DND-41 (cell line): ENCODE measurements around the gene HYAL4.
A peak's percentile ranks its signal among the peaks of the same experiment; 100 is the strongest.

Source experiments
- ATAC-seq: fragments of 200-7000 bp; cut with Tn5 transposase; 3 replicates; pipeline ENCODE4 v1.9.1; 2021; ENCODE audit warnings: low read depth; ENCODE audit not compliant: insufficient read depth
- DNase-seq: peaks from one replicate; pipeline ENCODE4 v3.0.0-alpha.2; 2020
- H2AFZ ChIP-seq: 2 replicates; pipeline ENCODE4 v1.6.0; 2012; ENCODE audit warnings: low read depth, low read length
- H3K27ac ChIP-seq: 2 replicates; pipeline ENCODE4 v1.5.1; 2012; ENCODE audit warnings: low read length, inconsistent platforms
- H3K27me3 ChIP-seq: fragments of 200-600 bp; sonication (generic); 2 replicates; pipeline ENCODE4 v1.6.0; 2012; ENCODE audit warnings: low read length, mild to moderate bottlenecking, inconsistent platforms; ENCODE audit not compliant: insufficient read depth, poor library complexity
- H3K36me3 ChIP-seq: 2 replicates; pipeline ENCODE4 v1.5.1; 2012; ENCODE audit warnings: low read length, inconsistent platforms; ENCODE audit not compliant: insufficient read depth
- H3K4me1 ChIP-seq: 2 replicates; pipeline ENCODE4 v1.5.1; 2012; ENCODE audit warnings: mild to moderate bottlenecking, low read length; ENCODE audit not compliant: insufficient read depth
- H3K4me2 ChIP-seq: 2 replicates; pipeline ENCODE4 v1.6.0; 2012; ENCODE audit warnings: mild to moderate bottlenecking, moderate library complexity, low read length, inconsistent platforms; ENCODE audit not compliant: insufficient read depth
- H3K4me3 ChIP-seq, 2 experiments: fragments of 200-600 bp in 1 of 2; shearing (Covaris generic) in 1 of 2; 2 replicates each; pipeline ENCODE4 v1.5.1; 2012 to 2016; ENCODE audit warnings: inconsistent platforms in 2 of 2, low read length in 2 of 2, mild to moderate bottlenecking in 2 of 2, low read depth in 1 of 2, moderate library complexity in 1 of 2
- H3K79me2 ChIP-seq: 2 replicates; pipeline ENCODE4 v1.6.0; 2012; ENCODE audit warnings: low read length, inconsistent platforms; ENCODE audit not compliant: insufficient read depth
- H3K9ac ChIP-seq: 2 replicates; pipeline ENCODE4 v1.6.0; 2012; ENCODE audit warnings: low read depth, mild to moderate bottlenecking, inconsistent platforms, low read length, moderate library complexity
- H3K9me3 ChIP-seq: 2 replicates; pipeline ENCODE4 v1.5.1; 2012; ENCODE audit warnings: low read length, moderate library complexity, mild to moderate bottlenecking, inconsistent platforms; ENCODE audit not compliant: insufficient read depth, severe bottlenecking
- H4K20me1 ChIP-seq: 2 replicates; pipeline ENCODE4 v1.6.0; 2012; ENCODE audit warnings: low read length; ENCODE audit not compliant: insufficient read depth
- EZH2 ChIP-seq: IDR thresholded peaks from 3 replicates; pipeline ENCODE4 v1.6.1; 2012; ENCODE audit warnings: borderline replicate concordance, low read depth, mild to moderate bottlenecking, moderate library complexity, low read length, inconsistent platforms; ENCODE audit not compliant: severe bottlenecking
- TF ChIP-seq, protein P1 (sequence below): IDR thresholded peaks from 2 replicates; pipeline ENCODE4 v1.5.1; 2012; ENCODE audit warnings: borderline replicate concordance, low read length, moderate library complexity, mild to moderate bottlenecking; ENCODE audit not compliant: poor library complexity, severe bottlenecking; ENCODE audit errors: extremely low read depth

Gene HYAL4

GRCh38 chr7:123821320-123821719 is 23.6 kb upstream of the HYAL4 start:
- TF ChIP-seq, protein P1, sequence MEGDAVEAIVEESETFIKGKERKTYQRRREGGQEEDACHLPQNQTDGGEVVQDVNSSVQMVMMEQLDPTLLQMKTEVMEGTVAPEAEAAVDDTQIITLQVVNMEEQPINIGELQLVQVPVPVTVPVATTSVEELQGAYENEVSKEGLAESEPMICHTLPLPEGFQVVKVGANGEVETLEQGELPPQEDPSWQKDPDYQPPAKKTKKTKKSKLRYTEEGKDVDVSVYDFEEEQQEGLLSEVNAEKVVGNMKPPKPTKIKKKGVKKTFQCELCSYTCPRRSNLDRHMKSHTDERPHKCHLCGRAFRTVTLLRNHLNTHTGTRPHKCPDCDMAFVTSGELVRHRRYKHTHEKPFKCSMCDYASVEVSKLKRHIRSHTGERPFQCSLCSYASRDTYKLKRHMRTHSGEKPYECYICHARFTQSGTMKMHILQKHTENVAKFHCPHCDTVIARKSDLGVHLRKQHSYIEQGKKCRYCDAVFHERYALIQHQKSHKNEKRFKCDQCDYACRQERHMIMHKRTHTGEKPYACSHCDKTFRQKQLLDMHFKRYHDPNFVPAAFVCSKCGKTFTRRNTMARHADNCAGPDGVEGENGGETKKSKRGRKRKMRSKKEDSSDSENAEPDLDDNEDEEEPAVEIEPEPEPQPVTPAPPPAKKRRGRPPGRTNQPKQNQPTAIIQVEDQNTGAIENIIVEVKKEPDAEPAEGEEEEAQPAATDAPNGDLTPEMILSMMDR, result no peak
- no peak for TF ChIP-seq EZH2
- no peak overlapping the region for H3K27ac ChIP-seq

GRCh38 chr7:123823898-123824753 is 20.8 kb upstream of the HYAL4 start:
- TF ChIP-seq EZH2, result no peak
- TF ChIP-seq, protein P1, result no peak
- H3K36me3 ChIP-seq, result no peaks in the 10 kb centered on the region
- ATAC-seq (peak; percentile 37; the same call in 1 of the 3 replicates), DNase-seq (no peak)
- H3K27ac ChIP-seq, result no peak overlapping the region
- no peaks in the 10 kb centered on the region for H3K4me1 ChIP-seq
- peaks cover 3% of the 10 kb centered on the region for H3K27me3 ChIP-seq
- no peaks in the 10 kb centered on the region for H4K20me1 ChIP-seq
- no peak overlapping the region for H2AFZ ChIP-seq
- H3K9me3 ChIP-seq, result no peaks in the 10 kb centered on the region
- H3K9ac ChIP-seq, result no peak overlapping the region
- no peak overlapping the region for H3K4me3 ChIP-seq
- H3K79me2 ChIP-seq, result no peaks in the 10 kb centered on the region
- H3K4me2 ChIP-seq, result no peak overlapping the region

More at GRCh38 chr7:123821320-123821719, 23.6 kb upstream of the HYAL4 start:
- peaks cover 3% of the 10 kb centered on the region for H3K27me3 ChIP-seq
- no peak overlapping the region for H3K9ac ChIP-seq
- no peak for ATAC-seq
- no peak overlapping the region for H3K4me2 ChIP-seq
- no peaks in the 10 kb centered on the region for H3K36me3 ChIP-seq
- H4K20me1 ChIP-seq, result no peaks in the 10 kb centered on the region
- no peaks in the 10 kb centered on the region for H3K4me1 ChIP-seq
- H2AFZ ChIP-seq, result no peak overlapping the region
- H3K4me3 ChIP-seq, result no peak overlapping the region
- DNase-seq, result no peak
- H3K9me3 ChIP-seq, result no peaks in the 10 kb centered on the region
- no peaks in the 10 kb centered on the region for H3K79me2 ChIP-seq

- ATAC-seq (no peak), DNase-seq (no peak)
- TF ChIP-seq, protein P1, result no peak
- no peak for TF ChIP-seq EZH2
- no peak overlapping the region for H3K27ac ChIP-seq
- no peak overlapping the region for H3K4me3 ChIP-seq
- no peak overlapping the region for H2AFZ ChIP-seq
- H3K27me3 ChIP-seq, result peaks cover 3% of the 10 kb centered on the region
- no peak overlapping the region for H3K4me2 ChIP-seq
- no peak overlapping the region for H3K9ac ChIP-seq
- H3K9me3 ChIP-seq, result no peaks in the 10 kb centered on the region
- H3K79me2 ChIP-seq, result no peaks in the 10 kb centered on the region
- no peaks in the 10 kb centered on the region for H3K4me1 ChIP-seq
- no peaks in the 10 kb centered on the region for H3K36me3 ChIP-seq
- no peaks in the 10 kb centered on the region for H4K20me1 ChIP-seq
These were observed 20.3 kb upstream of the HYAL4 start for GRCh38 chr7:123824754-123825067.
